Measurements from ENCODE around the gene ALDH3B2. TPM values are rescaled to one million over a fixed set of nuclear protein-coding genes. Genes with fewer than 3 reads are reported as not detected.

Gene ALDH3B2
- total and polyA plus RNA-seq, 2 of the 8 experiments (the other 6 are each of a cell fraction or from before 2014, with no cell fraction given): not detected

GRCh38 chr11:67671211-67671520, 3.3 kb downstream of the ALDH3B2 start:
- Histone ChIP-seq H3K18ac (ENCODE audit: extremely low read depth, low read length) (no peak overlapping the region), H3K4me2 (ENCODE audit: insufficient read depth in 1 of 2, low read depth in 2 of 2, low read length in 2 of 2) (no peak overlapping the region), H2AK5ac (ENCODE audit: low read depth, low read length) (no peak overlapping the region), H2BK15ac (ENCODE audit: low read length) (no peak overlapping the region), H4K8ac (ENCODE audit: extremely low read depth, insufficient read depth, low read length) (no peak overlapping the region), H3K36me3 (ENCODE audit: control insufficient read depth in 2 of 4, insufficient read depth in 4 of 4, low read length in 3 of 4) (no peaks in the 10 kb centered on the region), H3K9ac (replicated peaks in 1 of 4; ENCODE audit: extremely low read depth in 1 of 4, low read depth in 3 of 4, low read length in 3 of 4) (no peak overlapping the region), H3K9me3 (ENCODE audit: insufficient read depth in 2 of 2, low read depth in 1 of 2, low read length in 1 of 2) (no peaks in the 10 kb centered on the region), H3K23me2 (ENCODE audit: low read depth, low read length) (peaks cover 14% of the 10 kb centered on the region; the same call in 1 of the 2 replicates), H3K79me1 (ENCODE audit: low read depth, low read length) (no peaks in the 10 kb centered on the region), H3K27ac (ENCODE audit: low read depth, low read length) (no peak overlapping the region), H3K14ac (ENCODE audit: insufficient read length) (no peak overlapping the region), H4K20me1 (replicated peaks in 1 of 2; ENCODE audit: control insufficient read depth in 1 of 2, insufficient read depth in 2 of 2, low read length in 2 of 2) (peaks cover 0 to 2% of the 10 kb centered on the region in 2 experiments), H2BK120ac (replicated peaks; ENCODE audit: low read depth, low read length) (no peak overlapping the region), H2AFZ (ENCODE audit: low read length) (no peak overlapping the region), H2BK20ac (ENCODE audit: low read length) (no peak overlapping the region), H3K4ac (replicated peaks; ENCODE audit: insufficient read length, low read depth, low read length) (no peak overlapping the region), H4K5ac (ENCODE audit: insufficient read length, low read depth, low read length) (no peak overlapping the region), H3K56ac (replicated peaks; ENCODE audit: insufficient read length, low read depth, low read length) (no peak overlapping the region), H2BK12ac (ENCODE audit: low read depth, low read length) (no peak overlapping the region), H3K27me3 (replicated peaks in 1 of 4; ENCODE audit: control insufficient read depth in 3 of 4, extremely low read depth in 1 of 4, insufficient read depth in 3 of 4, low read length in 3 of 4) (no peaks in the 10 kb centered on the region), H2BK5ac (ENCODE audit: low read depth, low read length) (no peak overlapping the region), H3K23ac (ENCODE audit: insufficient read length) (no peak overlapping the region), H3K79me2 (ENCODE audit: control insufficient read depth in 1 of 2, insufficient read depth in 2 of 2, low read length in 2 of 2) (no peaks in the 10 kb centered on the region), H3K4me3 (ENCODE audit: extremely low read depth in 1 of 4, insufficient read depth in 2 of 4, low read depth in 3 of 4, low read length in 4 of 4) (no peak overlapping the region), H4K91ac (replicated peaks; ENCODE audit: insufficient read length, low read length) (no peak overlapping the region), H3K4me1 (replicated peaks in 1 of 4; ENCODE audit: control insufficient read depth in 3 of 4, insufficient read depth in 4 of 4, low read length in 3 of 4) (peaks cover 0 to 5% (median 0%) of the 10 kb centered on the region in 4 experiments; a peak in 3 of 7 replicates)
- DNase-seq (ENCODE audit: low read depth in 1 of 2, low spot score in 2 of 2): no peak
- FAIRE-seq: no peak
- 96% methylated on average over 6 of the region's 8 CpGs; no CpG with 5 or more reads in 1 of the 2 experiments for WGBS, 2 experiments (ENCODE audit: extremely low coverage in 1 of 2, insufficient coverage in 1 of 2, insufficient read length in 1 of 2, insufficient replicate concordance in 2 of 2, low coverage in 1 of 2, low lambda C conversion rate in 2 of 2, missing lambda C conversion rate in 1 of 2)
- ChIA-PET CTCF (ENCODE audit: partially characterized antibody) (interaction anchor here (0.6 to 3.3 kb wide), 7 partner anchors 12 to 43 kb away, joined by 3 to 12 read pairs (median 3); partner anchors contain the start of gene NUDT8), POLR2A (ENCODE audit: partially characterized antibody) (no interaction called here)
- TF ChIP-seq TAF7 (optimal IDR thresholded peaks at IDR 0.05; ENCODE audit: borderline replicate concordance, low read depth, low read length): no peak
- TF ChIP-seq RAD21 (IDR thresholded peaks at IDR 0.05 in 1 of 2, conservative IDR thresholded peaks at IDR 0.05 in 1 of 2; ENCODE audit: low read depth in 2 of 2, low read length in 2 of 2): no peak
- TF ChIP-seq SAP30 (IDR thresholded peaks at IDR 0.05; ENCODE audit: insufficient read depth, insufficient replicate concordance, low read length): no peak
- no peak for TF ChIP-seq PHF8 (conservative IDR thresholded peaks at IDR 0.05; ENCODE audit: low read depth, low read length)
- no peak for TF ChIP-seq RXRA (IDR thresholded peaks at IDR 0.05; ENCODE audit: insufficient read depth, low read depth, low read length)
- no peak for TF ChIP-seq TBP (IDR thresholded peaks at IDR 0.05; ENCODE audit: low read depth, low read length)
- TF ChIP-seq ZNF274 (IDR thresholded peaks at IDR 0.05; ENCODE audit: borderline replicate concordance, extremely low read depth, low read length): no peak
- no peak for TF ChIP-seq CBX5 (IDR thresholded peaks at IDR 0.05; ENCODE audit: low read depth, low read length)
- no peak for TF ChIP-seq NRF1 (IDR thresholded peaks at IDR 0.05; ENCODE audit: low read depth, low read length)
- no peak for TF ChIP-seq RFX5 (IDR thresholded peaks at IDR 0.05; ENCODE audit: borderline replicate concordance, low read depth, low read length)
- TF ChIP-seq EP300 (IDR thresholded peaks at IDR 0.05; ENCODE audit: borderline replicate concordance in 1 of 2, low read depth in 2 of 2, low read length in 2 of 2): no peak
- TF ChIP-seq MAFK (IDR thresholded peaks at IDR 0.05; ENCODE audit: low read depth, low read length): no peak
- no peak for TF ChIP-seq JUND (IDR thresholded peaks at IDR 0.05; ENCODE audit: low read length)
- TF ChIP-seq SP1 (IDR thresholded peaks at IDR 0.05; ENCODE audit: low read depth, low read length): no peak

Data from H1 (cell line).